Stimulated activated CD4-positive, alpha-beta T cell treated with anti-CD3 and anti-CD28 coated beads, Interleukin-2, amount 100 ng/mL, for 48 hours (primary cell): ENCODE measurements around the gene RUNX2.

Experiments used
- DNase-seq, 2 donors: peaks; one replicate each; pipeline ENCODE4 v3.0.0-alpha.2; 2020

Gene RUNX2

DNA sequence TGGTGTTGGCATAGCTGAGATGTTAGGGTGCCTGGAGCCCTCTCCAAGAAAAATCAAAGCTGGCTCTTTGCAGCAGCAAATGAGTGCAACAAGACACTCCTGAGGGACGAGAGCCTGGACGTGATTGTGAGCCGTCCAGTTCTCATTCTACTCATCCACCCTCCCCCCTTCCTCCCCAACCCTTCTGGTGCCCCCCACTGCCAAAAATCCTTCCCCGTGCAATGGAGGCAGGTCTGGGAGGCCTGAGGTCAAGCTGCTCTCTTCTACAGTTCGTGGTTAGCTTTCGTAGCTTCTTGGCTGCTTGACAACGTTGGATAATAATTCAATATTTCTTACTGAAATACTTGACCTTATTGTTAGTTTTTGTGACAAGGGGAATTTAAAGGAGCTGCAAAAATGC is 234.9 kb downstream of the RUNX2 start:
- no peak for DNase-seq

GRCh38 chr6:45563844-45564243 is 235.7 kb downstream of the RUNX2 start:
- no peak for DNase-seq

- no peak for DNase-seq
Measured at GRCh38 chr6:45566882-45567281, 238.8 kb downstream of the RUNX2 start.

DNA sequence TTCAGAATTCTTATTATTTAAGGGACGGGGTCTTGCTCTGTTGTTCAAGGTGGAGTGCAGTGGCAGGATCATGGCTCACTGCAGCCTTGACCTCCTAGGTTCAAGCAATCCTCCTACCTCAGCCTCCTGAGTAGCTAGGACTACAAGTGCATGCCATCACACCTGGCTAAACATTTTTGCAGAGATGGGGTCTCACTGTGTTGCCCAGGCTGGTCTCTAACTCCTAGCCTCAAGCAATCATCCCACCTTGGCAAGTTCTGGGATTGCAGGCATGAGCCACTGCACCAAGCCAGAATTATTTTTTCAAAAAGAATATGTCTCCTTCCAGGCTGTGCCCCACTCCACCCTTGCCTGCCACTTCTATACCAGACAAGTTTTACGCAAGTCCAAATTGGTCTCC is 239.7 kb downstream of the RUNX2 start:
- DNase-seq, result no peak

DNA sequence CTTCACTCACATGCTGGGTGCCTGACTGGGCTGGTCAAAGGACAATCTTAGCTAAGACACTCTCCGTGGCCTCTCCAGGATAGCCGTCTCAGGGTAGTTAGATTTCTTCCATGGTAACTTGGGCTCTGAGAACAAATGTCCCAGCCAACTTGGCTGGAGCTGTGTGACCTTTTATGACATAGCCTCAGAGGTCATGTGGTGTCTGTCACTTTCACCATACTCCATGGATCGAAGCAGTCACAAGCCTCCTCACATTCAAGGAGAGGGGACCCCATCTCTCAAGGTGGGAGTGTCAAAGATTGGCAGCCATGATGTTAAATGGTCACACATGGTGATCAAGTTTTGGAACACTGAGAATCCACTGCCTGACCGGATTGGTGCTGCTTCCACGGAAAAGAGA is 240.5 kb downstream of the RUNX2 start:
- DNase-seq, result no peak

DNA sequence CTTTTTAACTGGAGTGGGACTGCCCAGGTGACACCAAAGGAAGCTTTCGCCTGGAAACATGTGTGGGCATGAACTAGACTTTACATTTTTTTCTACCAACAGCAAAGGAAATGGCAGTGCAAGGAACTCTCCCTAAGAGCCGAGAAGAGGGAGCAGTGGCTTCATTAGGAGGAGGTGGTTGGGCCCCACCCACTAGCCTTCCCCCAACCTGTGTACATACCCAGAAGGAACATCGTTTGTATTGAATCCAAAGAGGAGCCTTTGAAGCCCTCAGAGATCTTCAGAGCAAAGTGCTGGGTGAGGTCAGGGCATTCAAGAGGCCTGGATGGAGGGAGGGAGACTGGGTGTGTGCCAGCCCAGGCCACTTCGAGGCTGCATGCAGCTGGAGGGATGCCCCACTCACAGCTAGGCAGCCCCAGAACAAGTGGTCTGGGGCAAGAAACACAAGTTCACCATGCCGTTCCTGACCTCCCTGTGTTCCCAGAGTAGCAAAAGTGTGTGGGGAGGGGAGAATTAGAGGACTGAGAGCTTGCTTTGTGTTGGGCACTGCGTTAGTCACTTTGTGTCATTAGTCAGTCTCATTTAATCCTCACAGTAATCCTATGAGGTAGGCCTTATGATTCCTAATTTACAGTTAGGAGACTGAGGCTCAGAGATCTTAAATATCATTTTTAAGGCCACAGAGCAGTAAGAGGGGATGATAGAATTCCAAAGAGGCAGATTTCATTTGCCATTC is 241.2 kb downstream of the RUNX2 start:
- DNase-seq, result no peak

DNA sequence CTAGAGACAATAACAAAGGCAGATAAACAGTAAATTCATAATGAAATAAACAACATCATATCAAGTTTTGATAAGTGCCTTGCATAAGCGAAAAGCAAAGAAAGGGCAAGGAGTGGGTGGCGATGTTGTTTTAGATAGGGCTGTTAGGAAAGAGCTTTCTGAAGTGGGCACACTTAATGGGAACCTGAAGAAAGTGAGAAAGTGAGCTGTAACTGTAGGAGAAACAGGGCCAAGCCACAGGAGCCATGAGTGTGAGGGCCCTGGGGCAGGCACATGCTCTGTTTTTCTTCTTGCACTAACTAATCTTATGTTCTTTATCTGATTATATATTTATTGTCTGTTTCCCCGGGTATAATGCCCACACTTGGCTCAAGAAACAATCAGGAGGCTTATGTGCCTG is 243.0 kb downstream of the RUNX2 start:
- DNase-seq, result no peak

- no peak for DNase-seq
Measured at GRCh38 chr6:45572833-45573232, 244.7 kb downstream of the RUNX2 start.

DNA sequence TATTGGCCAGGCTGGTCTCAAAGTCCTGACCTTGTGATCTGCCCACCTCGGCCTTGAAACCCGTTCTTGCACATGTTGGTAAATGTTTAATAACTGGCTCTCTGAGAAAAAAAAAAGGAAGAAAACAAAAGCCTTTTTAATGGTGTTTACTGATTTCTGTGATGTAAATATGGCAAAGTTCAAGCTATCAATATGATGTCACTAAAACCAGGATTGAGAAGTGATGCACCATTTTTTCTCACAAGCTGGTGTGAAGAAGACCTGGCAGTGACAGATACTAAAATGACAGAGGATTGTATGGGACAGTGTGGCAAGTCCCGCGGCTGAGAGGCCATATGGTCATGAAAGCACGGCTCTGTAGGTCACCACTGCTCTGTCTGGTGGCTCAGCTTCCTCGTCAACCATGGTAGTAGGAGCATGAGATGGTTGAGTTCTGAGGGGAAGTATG is 245.9 kb downstream of the RUNX2 start:
- DNase-seq, result no peak

GRCh38 chr6:45574885-45575284 is 246.8 kb downstream of the RUNX2 start:
- DNase-seq, result no peak

DNA sequence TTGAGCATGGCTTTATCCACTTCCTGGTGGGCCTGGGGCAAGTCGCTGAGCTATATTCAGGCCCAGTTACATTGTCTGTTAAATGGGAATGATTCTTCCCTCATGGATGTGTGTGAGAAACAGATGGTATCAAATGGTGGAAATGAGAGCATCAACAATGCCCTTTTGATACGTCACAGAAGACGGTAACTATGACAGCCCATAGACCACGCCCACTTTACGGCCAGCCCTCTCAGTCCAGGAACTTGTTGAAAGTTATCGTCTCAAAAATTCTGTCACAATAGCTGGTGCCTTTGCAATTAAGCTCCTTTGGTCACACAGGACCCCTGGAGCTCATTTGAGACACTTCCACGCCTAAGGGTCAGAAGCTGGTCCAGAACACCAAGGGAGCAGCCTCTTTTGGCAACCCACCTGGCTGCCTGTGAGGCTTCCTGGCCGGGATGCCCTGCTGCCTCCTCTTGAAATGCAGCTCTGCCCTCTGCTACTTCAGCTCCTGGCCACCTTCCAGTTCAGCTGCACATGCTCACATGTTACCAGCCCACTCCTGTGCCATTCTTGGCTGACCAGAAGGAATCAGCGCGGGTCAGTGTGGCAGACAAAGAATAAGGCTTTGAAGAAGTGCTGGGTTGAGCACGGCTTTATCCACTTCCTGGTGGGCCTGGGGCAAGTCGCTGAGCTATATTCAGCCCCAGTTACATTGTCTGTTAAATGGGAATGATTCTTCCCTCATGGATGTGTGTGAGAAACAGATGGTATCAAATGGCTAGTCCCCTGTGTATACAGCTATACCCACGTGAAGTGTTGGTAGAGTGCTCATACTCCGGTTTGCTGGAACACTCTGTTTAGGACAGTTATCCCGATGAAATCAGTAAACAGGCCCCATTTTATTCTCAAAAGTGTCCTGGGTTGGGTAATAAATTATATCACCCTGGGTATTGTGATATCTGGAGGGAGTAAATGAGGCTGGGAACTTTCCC is 248.8 kb downstream of the RUNX2 start:
- DNase-seq, result no peak

GRCh38 chr6:45577836-45578504 is 249.8 kb downstream of the RUNX2 start:
- no peak for DNase-seq

GRCh38 chr6:45584127-45584526 is 256.0 kb downstream of the RUNX2 start:
- no peak for DNase-seq

GRCh38 chr6:45586216-45587171 is 258.4 kb downstream of the RUNX2 start:
- no peak for DNase-seq

DNA sequence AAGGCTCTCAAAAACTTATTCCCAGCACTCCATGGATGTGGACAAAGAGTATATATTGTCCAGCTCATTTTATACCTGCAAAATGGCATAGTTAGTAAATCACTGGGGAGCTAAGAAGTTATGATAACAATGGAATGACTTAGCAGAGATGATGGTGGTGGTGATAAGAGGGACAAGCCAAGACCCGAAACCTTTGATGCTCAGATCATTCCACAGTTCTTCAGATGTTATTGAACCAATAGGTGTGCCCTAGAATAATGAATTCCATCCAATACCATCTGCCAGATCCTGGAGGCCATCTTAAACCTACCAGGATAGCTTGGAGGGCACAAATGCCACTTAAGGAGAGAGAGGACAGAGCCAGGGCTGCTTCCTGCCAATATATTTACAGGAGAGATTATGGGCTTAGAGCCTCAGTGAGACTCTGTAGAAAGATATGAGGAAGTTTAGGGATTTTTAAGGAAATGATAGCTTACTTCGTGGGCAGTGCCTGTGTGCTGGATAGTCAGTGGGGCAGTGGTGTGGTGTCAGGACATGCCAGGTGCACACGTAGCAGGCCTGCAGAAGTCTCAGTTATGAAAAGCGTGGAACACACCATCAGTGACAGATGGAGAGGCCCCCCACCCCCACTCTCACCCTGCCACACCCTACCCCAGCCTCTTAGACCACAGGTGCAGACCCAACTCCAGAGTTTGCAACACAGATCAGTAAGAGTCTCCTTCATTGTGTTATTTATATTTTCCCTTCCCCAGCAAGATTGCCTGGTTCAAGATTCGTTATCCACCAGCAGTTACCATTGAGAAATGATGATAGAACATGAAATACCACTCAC is 259.3 kb downstream of the RUNX2 start:
- DNase-seq, result no peak

DNA sequence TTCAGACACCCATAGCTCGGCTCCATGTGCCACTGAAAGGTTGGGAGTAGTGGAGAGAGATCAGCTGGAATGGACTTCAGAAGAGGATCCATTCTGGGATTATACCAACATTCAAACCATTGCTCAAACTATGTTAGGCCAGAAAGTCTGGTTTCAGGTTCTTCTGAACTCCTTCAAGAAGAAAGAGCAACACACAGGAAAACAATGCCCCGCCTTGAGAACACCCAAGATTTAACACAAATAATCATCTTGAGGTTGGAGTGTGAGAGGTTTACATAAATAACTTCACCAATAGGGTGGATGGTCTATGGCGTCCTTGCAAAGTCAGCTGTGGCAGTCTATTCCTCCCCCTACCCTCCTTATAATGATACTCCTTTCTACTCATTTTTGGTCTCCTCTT is 261.2 kb downstream of the RUNX2 start:
- DNase-seq, result no peak

DNA sequence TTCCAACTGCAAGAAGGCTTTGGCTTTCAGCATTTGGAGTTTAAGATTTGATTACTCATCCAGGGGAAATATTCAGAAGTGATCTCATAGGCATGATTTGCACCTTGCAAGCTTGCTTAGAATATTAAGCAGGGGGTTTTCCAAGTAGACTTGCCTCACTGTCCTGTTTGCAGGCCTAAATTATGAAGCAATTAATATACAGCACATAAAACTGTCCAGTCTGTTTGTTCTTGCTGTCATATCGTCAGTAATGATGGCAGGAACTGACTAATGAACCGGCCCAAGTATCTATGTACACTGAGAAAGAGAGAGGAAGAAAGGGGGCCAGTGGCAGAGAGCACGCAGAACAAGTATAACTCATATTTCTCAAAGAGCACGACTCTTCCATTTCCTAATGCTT is 262.1 kb downstream of the RUNX2 start:
- no peak for DNase-seq

DNA sequence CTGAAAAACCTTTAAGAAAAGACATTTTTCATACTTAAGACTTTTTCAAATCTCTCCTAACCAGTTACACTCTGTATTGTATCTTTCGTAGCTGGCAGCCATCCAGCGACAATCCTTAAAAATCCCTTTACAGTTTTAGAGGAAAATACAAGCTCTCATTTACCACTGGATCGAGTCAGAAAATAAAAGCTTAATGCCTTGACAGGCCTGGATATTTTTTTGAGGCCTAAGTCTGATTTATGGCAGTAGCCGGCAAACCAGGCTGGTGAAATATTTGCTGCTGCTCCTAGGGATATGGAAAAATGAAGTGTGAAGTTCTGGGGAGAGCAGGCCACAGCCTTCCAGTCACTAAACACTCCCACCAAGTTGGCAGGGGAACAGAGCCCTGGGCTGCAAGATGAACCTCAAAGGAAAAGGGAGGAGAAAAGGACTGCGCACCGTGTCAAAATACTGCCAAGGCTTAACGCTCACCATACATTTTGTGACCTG is 262.6 kb downstream of the RUNX2 start:
- no peak for DNase-seq

- DNase-seq, result no peak
Measured at GRCh38 chr6:45591306-45591705, 263.2 kb downstream of the RUNX2 start.

DNA sequence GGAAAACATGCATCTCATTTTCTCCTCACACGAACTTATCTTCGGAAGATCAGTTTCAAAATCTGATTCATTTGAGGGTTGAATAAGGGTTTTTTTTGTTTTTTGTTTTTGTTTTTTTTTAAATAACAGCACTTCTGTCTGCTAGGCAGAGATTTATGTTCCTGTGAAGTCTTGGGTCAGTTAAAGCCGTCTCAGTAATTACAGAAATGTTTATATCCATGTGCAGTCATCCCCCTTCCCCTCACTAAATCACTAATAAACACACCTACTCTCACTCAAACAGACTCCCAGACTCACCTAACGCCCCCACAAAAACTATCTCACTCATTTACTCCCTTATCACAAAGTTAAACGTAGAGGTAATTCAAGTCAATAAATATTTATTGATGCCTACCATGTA is 263.8 kb downstream of the RUNX2 start:
- DNase-seq, result no peak

- no peak for DNase-seq
Measured at GRCh38 chr6:45592991-45593390, 264.9 kb downstream of the RUNX2 start.
